ENCODE results near the gene LIMK2. TPM values are rescaled to one million over a fixed set of nuclear protein-coding genes. Genes with fewer than 3 reads are reported as not detected.
"Not testable (repeated sequence)": the region's sequence is repeated elsewhere in the genome, so short reads cannot be mapped to it uniquely, and the experiment has no call there.

LIMK2 gene
- total RNA-seq, 1 experiment from 2014 or later, result 42.8 TPM

GRCh38 chr22:31192513-31192912 lies 19.6 kb upstream of the LIMK2 start (continued):
- TF ChIP-seq, protein P1, sequence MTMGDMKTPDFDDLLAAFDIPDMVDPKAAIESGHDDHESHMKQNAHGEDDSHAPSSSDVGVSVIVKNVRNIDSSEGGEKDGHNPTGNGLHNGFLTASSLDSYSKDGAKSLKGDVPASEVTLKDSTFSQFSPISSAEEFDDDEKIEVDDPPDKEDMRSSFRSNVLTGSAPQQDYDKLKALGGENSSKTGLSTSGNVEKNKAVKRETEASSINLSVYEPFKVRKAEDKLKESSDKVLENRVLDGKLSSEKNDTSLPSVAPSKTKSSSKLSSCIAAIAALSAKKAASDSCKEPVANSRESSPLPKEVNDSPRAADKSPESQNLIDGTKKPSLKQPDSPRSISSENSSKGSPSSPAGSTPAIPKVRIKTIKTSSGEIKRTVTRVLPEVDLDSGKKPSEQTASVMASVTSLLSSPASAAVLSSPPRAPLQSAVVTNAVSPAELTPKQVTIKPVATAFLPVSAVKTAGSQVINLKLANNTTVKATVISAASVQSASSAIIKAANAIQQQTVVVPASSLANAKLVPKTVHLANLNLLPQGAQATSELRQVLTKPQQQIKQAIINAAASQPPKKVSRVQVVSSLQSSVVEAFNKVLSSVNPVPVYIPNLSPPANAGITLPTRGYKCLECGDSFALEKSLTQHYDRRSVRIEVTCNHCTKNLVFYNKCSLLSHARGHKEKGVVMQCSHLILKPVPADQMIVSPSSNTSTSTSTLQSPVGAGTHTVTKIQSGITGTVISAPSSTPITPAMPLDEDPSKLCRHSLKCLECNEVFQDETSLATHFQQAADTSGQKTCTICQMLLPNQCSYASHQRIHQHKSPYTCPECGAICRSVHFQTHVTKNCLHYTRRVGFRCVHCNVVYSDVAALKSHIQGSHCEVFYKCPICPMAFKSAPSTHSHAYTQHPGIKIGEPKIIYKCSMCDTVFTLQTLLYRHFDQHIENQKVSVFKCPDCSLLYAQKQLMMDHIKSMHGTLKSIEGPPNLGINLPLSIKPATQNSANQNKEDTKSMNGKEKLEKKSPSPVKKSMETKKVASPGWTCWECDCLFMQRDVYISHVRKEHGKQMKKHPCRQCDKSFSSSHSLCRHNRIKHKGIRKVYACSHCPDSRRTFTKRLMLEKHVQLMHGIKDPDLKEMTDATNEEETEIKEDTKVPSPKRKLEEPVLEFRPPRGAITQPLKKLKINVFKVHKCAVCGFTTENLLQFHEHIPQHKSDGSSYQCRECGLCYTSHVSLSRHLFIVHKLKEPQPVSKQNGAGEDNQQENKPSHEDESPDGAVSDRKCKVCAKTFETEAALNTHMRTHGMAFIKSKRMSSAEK (CRISPR knock-in tag; IDR thresholded peaks at IDR 0.05; ENCODE audit: borderline replicate concordance), result no peak
- TF ChIP-seq NR3C1 (CRISPR knock-in tag; conservative IDR thresholded peaks at IDR 0.05; ENCODE audit: low read depth) (no peak), PREB (CRISPR knock-in tag; IDR thresholded peaks at IDR 0.05; ENCODE audit: borderline replicate concordance) (no peak), EMX1 (CRISPR knock-in tag; IDR thresholded peaks at IDR 0.05) (no peak), GABPB1 (CRISPR knock-in tag; IDR thresholded peaks at IDR 0.05) (peak; percentile 76)

DNA sequence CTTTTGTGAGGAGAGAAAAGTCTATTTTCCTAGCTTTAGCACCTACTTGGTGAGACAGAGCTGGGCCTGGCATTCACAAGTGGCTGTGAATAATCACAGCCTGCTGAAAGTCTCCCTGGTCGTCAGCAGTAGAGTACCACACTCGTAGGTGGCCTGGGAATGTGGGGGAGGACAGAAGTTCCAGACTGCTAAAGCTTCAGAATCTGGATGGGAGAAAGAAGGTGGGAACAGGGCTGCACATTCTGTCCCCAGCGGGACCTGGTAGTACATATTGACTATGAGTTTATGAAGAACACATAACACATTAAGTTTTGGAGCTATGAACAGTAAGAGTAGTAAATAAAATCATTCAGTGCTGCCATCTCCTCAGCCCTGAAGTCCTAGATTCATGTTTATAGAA lies 19.0 kb upstream of the LIMK2 start:
- no peak for ATAC-seq
- no peak overlapping the region for H3K27ac Mint-ChIP-seq
- H3K4me1 Mint-ChIP-seq, result no peaks in the 10 kb centered on the region
- ChIA-PET POLR2A (interaction anchor here (0.7 kb wide), 1 partner anchor 53 kb away, joined by 5 read pairs; the partner anchor contains the start of gene PLA2G3), CTCF (interaction anchor here (2.1 kb wide), 1 partner anchor 19 kb away, joined by 5 read pairs; the partner anchor contains the start of gene LIMK2)
- no peaks in the 10 kb centered on the region for H3K9me3 Mint-ChIP-seq
- peaks cover 2% of the 10 kb centered on the region; the same call in 1 of the 2 replicates for H3K36me3 Mint-ChIP-seq
- no peaks in the 10 kb centered on the region for H3K27me3 Mint-ChIP-seq (ENCODE audit: low read depth)
- H3K4me3 Mint-ChIP-seq, result no peak overlapping the region
- TF ChIP-seq OVOL2 (CRISPR knock-in tag; IDR thresholded peaks at IDR 0.05; ENCODE audit: borderline replicate concordance) (no peak), CREM (CRISPR knock-in tag; IDR thresholded peaks at IDR 0.05) (no peak), FOXJ3 (CRISPR knock-in tag; IDR thresholded peaks at IDR 0.05; ENCODE audit: borderline replicate concordance) (no peak), JAZF1 (CRISPR knock-in tag; IDR thresholded peaks at IDR 0.05) (no peak)
- TF ChIP-seq, protein P2, sequence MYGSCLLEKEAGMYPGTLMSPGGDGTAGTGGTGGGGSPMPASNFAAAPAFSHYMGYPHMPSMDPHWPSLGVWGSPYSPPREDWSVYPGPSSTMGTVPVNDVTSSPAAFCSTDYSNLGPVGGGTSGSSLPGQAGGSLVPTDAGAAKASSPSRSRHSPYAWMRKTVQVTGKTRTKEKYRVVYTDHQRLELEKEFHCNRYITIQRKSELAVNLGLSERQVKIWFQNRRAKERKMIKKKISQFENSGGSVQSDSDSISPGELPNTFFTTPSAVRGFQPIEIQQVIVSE (CRISPR knock-in tag; IDR thresholded peaks at IDR 0.05; ENCODE audit: borderline replicate concordance), result no peak
- TF ChIP-seq, protein P3, sequence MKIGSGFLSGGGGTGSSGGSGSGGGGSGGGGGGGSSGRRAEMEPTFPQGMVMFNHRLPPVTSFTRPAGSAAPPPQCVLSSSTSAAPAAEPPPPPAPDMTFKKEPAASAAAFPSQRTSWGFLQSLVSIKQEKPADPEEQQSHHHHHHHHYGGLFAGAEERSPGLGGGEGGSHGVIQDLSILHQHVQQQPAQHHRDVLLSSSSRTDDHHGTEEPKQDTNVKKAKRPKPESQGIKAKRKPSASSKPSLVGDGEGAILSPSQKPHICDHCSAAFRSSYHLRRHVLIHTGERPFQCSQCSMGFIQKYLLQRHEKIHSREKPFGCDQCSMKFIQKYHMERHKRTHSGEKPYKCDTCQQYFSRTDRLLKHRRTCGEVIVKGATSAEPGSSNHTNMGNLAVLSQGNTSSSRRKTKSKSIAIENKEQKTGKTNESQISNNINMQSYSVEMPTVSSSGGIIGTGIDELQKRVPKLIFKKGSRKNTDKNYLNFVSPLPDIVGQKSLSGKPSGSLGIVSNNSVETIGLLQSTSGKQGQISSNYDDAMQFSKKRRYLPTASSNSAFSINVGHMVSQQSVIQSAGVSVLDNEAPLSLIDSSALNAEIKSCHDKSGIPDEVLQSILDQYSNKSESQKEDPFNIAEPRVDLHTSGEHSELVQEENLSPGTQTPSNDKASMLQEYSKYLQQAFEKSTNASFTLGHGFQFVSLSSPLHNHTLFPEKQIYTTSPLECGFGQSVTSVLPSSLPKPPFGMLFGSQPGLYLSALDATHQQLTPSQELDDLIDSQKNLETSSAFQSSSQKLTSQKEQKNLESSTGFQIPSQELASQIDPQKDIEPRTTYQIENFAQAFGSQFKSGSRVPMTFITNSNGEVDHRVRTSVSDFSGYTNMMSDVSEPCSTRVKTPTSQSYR (CRISPR knock-in tag; IDR thresholded peaks at IDR 0.05), result no peak
- no peak for DNase-seq (ENCODE audit: low spot score)

- H3K4me3 Mint-ChIP-seq; DNase-seq (ENCODE audit: low spot score); ATAC-seq; POLR2A ChIA-PET; H3K27ac Mint-ChIP-seq; H3K27me3 Mint-ChIP-seq (ENCODE audit: low read depth); H3K4me1 Mint-ChIP-seq; H3K36me3 Mint-ChIP-seq; CTCF ChIA-PET; H3K9me3 Mint-ChIP-seq: not testable (repeated sequence)
Measured at GRCh38 chr22:31194681-31195080, 17.4 kb upstream of the LIMK2 start.
